Stromal cell of bone marrow (primary cell): Measurements from ENCODE around the gene ACSS1.
A peak's percentile ranks its signal among the peaks of the same experiment; 100 is the strongest.

Experiments
- DNase-seq: peaks from one replicate; pipeline ENCODE4 v3.0.0-alpha.2; 2012; ENCODE audit warnings: low read depth

Gene ACSS1

GRCh38 chr20:25058847-25059810 lies 1.2 kb upstream of the ACSS1 start:
- no peak for DNase-seq

DNA sequence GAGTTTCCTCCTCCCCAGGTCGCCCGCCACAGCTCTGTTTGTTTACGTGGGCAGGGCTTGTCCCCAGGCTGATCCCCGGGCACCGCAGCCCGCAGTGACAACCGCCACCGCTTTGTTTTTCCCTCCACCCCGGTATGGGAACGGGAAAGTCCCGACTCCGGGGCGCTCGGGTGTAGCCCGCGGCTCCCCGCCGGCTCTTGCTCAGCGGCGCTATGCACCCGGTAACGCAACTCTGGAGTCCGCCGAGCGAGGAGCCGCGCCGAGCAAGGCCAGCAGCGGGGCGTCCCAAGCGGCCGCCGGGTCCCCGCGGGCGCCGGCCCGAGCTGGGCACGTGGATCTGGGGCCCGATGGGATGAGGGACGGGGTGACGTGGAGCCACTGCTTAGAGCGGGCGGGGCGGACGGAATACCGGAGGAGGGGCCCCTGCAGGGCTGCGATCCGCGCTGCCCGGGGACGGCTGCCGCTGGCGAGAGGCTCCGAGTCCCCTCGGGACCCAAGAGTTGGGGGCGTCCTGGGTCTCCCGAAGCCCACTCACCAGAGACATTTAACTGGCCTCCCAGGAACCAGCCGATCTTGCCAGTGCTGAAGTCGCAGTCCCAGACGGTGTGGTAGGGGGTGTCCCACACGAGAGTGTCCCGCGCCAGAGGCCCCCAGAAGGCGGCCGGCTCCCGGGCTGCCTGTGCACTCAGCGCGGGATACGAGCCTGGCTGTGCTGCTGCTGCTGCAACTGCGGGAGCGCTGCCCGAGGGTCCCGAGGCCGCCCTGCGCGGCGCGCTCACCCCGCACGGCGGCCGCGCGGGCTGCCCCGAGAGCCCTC lies 497 bp downstream of the ACSS1 start:
- DNase-seq = no peak

- no peak for DNase-seq
Observed at GRCh38 chr20:25056690-25057233, 1.2 kb downstream of the ACSS1 start.

- DNase-seq = no peak
Observed at GRCh38 chr20:25055711-25056495, 2.0 kb downstream of the ACSS1 start.

- peak; percentile 30 for DNase-seq
Observed at GRCh38 chr20:25054995-25055629, 2.8 kb downstream of the ACSS1 start.

GRCh38 chr20:25054096-25054820 lies 3.7 kb downstream of the ACSS1 start:
- no peak for DNase-seq

DNA sequence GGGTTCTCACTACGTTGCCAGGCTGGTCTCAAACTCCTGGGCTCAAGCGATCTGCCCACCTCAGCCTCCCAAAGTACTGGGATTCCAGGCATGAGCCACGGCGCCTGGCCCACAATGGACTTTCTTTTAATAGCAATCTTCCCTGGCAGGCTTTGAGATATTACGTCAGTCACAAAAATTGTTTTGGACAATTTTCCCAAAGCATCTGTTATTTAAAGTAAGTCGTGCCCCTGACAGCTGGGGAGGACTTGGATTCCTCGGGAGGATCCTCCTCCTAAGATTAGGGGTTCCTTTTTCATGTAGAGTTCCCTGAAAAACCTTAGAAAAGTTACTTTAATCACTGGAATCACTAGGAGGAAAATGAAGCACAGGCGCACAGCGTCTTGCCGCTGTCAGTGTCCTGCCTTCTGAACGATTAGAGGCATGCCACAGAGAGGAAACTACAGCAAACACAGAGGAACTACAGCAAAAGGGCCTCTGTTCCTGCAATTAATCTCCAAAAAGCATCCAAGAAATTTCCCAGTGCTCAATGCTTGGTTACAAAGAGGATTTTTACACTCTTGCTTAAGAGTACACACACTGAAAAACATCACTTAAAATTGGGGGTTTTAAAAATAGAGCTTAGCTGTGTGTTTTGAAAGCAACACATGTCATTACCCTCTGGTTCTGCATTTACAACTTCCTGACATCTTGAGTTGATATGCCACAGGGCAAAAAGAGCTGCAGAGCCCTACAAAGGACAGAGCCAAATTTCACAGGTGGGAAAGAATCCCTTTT lies 4.5 kb downstream of the ACSS1 start:
- peak; percentile 35 for DNase-seq

GRCh38 chr20:25052255-25053194 lies 5.4 kb downstream of the ACSS1 start:
- DNase-seq = peak; percentile 52

- no peak for DNase-seq
Observed at GRCh38 chr20:25051386-25052155, 6.4 kb downstream of the ACSS1 start.

GRCh38 chr20:25050501-25051350 lies 7.2 kb downstream of the ACSS1 start:
- DNase-seq = no peak

GRCh38 chr20:25050082-25050481 lies 7.9 kb downstream of the ACSS1 start:
- DNase-seq = no peak

DNA sequence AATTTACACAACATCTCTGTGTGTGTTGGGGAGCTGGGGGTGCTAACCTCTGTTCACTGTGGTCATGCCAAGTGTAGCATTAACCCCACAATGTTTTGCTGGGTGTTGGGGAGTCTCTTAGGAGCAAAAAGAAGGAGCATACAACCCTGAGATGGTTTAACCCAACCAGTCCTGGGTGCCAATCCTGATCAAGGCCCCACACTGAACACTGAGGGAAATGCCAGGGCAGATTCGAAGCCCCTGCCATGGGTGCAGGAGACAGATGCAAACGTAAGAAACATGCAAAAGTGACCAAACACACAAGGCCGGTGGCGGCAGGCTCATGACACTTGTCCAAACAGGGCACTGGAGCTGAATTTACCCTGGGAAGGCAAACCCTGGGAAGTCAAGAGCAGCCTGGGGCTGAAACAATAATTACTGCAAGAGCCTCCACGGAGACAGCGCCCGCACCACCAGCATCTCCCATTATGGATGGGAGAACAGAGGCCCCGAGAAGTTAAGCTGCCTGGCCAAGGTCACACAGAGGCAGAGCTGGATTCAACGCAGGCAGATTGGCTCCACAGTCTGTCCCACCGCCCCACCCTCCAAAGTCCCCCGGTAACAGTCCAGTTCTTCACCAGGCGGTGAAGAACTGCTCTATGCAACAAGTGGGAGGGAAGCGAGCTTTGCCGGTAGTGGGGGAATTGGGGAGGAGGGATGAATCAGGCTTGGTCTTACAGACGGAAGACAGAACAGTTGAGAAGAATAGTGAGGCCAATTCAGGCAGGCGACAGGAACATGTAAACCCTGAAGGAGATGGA lies 8.5 kb downstream of the ACSS1 start:
- no peak for DNase-seq

- no peak for DNase-seq
Observed at GRCh38 chr20:25048519-25048952, 9.4 kb downstream of the ACSS1 start.

DNA sequence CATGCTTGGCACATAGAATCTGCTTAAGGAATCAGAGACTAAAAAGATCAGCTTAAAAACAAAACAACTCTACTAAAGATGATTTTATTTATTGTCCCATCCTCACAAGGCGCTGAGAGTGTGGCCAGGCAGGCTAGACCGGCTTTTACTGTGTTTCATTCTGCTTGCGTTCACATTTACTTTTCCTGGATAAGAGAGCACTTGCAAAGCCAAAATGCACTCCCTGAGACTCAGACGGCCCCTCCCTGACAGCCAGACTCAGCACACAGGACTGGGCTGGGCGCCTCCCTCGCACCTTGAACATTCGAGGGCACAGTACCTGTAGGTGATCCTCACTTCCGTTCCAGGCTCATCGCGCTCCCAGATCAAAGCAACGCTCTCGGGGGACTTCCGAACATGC lies 10.2 kb downstream of the ACSS1 start:
- DNase-seq = no peak

DNA sequence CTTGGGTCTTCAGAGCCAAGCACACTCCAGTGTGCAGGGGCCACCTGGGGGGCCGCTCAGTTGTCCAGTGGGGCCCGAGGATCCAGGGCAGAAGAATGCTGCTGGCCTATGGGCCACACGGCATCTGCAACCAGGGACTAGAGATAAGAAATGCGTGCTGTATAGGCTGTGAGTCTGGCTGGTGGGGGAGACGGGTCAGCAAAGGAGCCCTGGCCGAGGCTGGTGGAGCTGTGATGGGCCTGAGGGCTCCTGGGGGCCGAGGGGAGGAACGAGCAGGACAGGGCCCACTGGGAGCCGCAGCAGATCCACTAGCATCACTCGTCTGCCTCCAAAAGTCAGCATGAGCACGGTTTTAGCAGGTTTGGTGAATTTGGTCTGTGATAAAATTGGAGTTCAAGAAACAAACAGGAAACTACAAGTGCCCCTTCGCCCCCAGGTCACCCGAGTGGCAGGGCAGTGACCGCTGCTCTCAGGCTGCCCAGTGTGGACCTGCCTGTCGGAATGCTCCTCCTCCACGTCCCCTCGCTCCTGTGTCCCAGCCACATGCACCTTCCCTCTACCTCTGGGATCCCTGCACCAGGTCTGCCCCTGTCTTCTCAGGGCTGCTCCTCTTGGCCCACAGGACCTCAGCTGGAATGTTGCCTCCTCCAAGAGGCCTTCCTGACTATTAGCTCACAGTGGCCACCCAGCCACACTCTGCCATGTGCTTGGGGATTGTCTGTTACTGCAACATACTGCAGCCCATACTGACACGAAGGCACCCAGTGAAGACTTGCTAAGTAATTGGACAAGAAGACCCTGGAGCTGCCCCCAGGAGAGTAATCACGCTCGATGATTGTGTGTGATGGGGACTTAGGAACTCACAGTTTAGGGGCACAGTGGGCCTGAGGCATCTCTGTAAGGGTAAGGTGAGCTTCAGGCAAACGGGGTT lies 10.9 kb downstream of the ACSS1 start:
- DNase-seq = no peak
